Thyroid gland (tissue), 4 donors: Measurements from ENCODE around the gene LIF. TPM values are rescaled to one million over a fixed set of nuclear protein-coding genes. Genes with fewer than 3 reads are reported as not detected.

Source experiments
- DNase-seq, 2 donors: peaks; one replicate each; pipeline ENCODE4 v3.0.0-alpha.2; 2019
- H3K27ac ChIP-seq, 3 donors: fragments of 200-600 bp; sonication (generic); 1 replicate in 2 of 3; 2 replicates in 1 of 3; pipeline ENCODE4 v1.5.1; 2016 to 2019; ENCODE audit warnings: mild to moderate bottlenecking in 1 of 3, moderate library complexity in 1 of 3
- H3K27me3 ChIP-seq: fragments of 200-600 bp; sonication (generic); one replicate; pipeline ENCODE4 v1.5.1; 2019
- H3K36me3 ChIP-seq, 2 donors: fragments of 200-600 bp; sonication (generic); one replicate each; pipeline ENCODE4 v1.5.1; 2016 to 2019
- H3K4me1 ChIP-seq, 2 donors: fragments of 200-600 bp; sonication (generic); one replicate each; pipeline ENCODE4 v1.5.1; 2017 to 2019
- H3K4me3 ChIP-seq, 3 donors: fragments of 200-600 bp; sonication (generic); replicated peaks in 1 of 3; 1 replicate in 2 of 3; 2 replicates in 1 of 3; pipeline ENCODE4 v1.5.1; 2016; ENCODE audit warnings: mild to moderate bottlenecking in 1 of 3
- H3K9me3 ChIP-seq: fragments of 200-600 bp; sonication (generic); one replicate; pipeline ENCODE4 v1.5.1; 2017
- CTCF ChIP-seq, 6 experiments: fragments of 200-600 bp in 3 of 6; fragments of 450-650 bp in 3 of 6; sonication (generic) in 3 of 6; IDR thresholded peaks; one replicate each; pipeline ENCODE4 v1.5.1; 2016 to 2019; ENCODE audit warnings: antibody characterized with exemption in 6 of 6, mild to moderate bottlenecking in 2 of 6, inconsistent platforms in 1 of 6, moderate library complexity in 1 of 6
- POLR2A ChIP-seq, 2 donors: fragments of 450-650 bp; IDR thresholded peaks; one replicate each; pipeline ENCODE4 v1.6.1; 2017; ENCODE audit warnings: antibody characterized with exemption in 2 of 2, mild to moderate bottlenecking in 2 of 2, moderate library complexity in 1 of 2
- WGBS, 2 donors: methylation state at CpG; one replicate each; pipeline ENCODE4 v1.1.5; 2017; 5-methylcytosine and 5-hydroxymethylcytosine counted together
- intact Hi-C: fragments of 100-400 bp; cut with DNase I; formaldehyde crosslinking; loops from one replicate; pipeline ENCODE4 v1.15.1; 2023
- total RNA-seq, 4 donors: library from RNA; depleted of rRNA; stranded (reverse); fragments of >200 nt; gene quantifications; one replicate each; pipeline ENCODE4 v1.2.3, GENCODE V29; 2016

The LIF gene
- total RNA-seq, 4 donors from 2014 or later: 0.89 to 2.6 (median 2.2) TPM

- H3K9me3 ChIP-seq: no peaks in the 10 kb centered on the region
- H3K4me3 ChIP-seq: no peak overlapping the region
- no peak overlapping the region for H3K27ac ChIP-seq
- no peak for DNase-seq
- WGBS, 2 donors: 80 to 84% methylated on average over 11 to 12 of the region's 14 CpGs
- intact Hi-C loops: no loop called here
- H3K4me1 ChIP-seq: peaks cover 4 to 6% of the 10 kb centered on the region in 2 donors
- TF ChIP-seq POLR2A (IDR thresholded peaks at IDR 0.05) (no peak), CTCF (IDR thresholded peaks at IDR 0.05) (no peak)
- no peaks in the 10 kb centered on the region for H3K27me3 ChIP-seq
- no peaks in the 10 kb centered on the region for H3K36me3 ChIP-seq
These were observed 21.1 kb upstream of the LIF start for GRCh38 chr22:30267382-30268302.

- TF ChIP-seq CTCF (IDR thresholded peaks at IDR 0.05) (no peak), POLR2A (IDR thresholded peaks at IDR 0.05) (no peak)
- Histone ChIP-seq H3K4me3 (no peak within 1 kb of the TSS), H3K27me3 (no peaks in the 10 kb centered on the region), H3K27ac (peak within 1 kb of the TSS in 1 of 3 donors; percentile 17), H3K9me3 (no peaks in the 10 kb centered on the region), H3K36me3 (no peaks in the 10 kb centered on the region), H3K4me1 (peaks cover 4 to 6% of the 10 kb centered on the region in 2 donors)
- no peak for DNase-seq
- 82 to 87% methylated on average over 18 to 27 of the region's 35 CpGs for WGBS, 2 donors
- intact Hi-C loops: no loop called here
These were observed 20.2 kb upstream of the LIF start, which contains the start of gene OSM for GRCh38 chr22:30266445-30267381. Gene OSM, minus strand, starts transcription at chr22:30266851. Its CDS starts 52 bp downstream, at chr22:30266799.

GRCh38 chr22:30265823-30266444 is 19.4 kb upstream of the LIF start:
- Histone ChIP-seq H3K27ac (no peak overlapping the region), H3K4me1 (peaks cover 4 to 6% of the 10 kb centered on the region in 2 donors), H3K4me3 (no peak overlapping the region), H3K36me3 (no peaks in the 10 kb centered on the region), H3K9me3 (no peaks in the 10 kb centered on the region), H3K27me3 (no peaks in the 10 kb centered on the region)
- WGBS, 2 donors: 80 to 86% methylated on average over 16 to 24 of the region's 24 CpGs
- intact Hi-C loops: no loop called here
- TF ChIP-seq POLR2A (IDR thresholded peaks at IDR 0.05) (no peak), CTCF (IDR thresholded peaks at IDR 0.05) (no peak)
- DNase-seq: no peak

GRCh38 chr22:30265131-30265720 is 18.7 kb upstream of the LIF start:
- peaks cover 4 to 6% of the 10 kb centered on the region in 2 donors for H3K4me1 ChIP-seq
- H3K27ac ChIP-seq: no peak overlapping the region
- H3K9me3 ChIP-seq: no peaks in the 10 kb centered on the region
- H3K4me3 ChIP-seq: no peak overlapping the region
- WGBS, 2 donors: 74 to 88% methylated on average over 5 to 9 of the region's 9 CpGs
- H3K27me3 ChIP-seq: no peaks in the 10 kb centered on the region
- intact Hi-C loops: no loop called here
- TF ChIP-seq POLR2A (IDR thresholded peaks at IDR 0.05) (no peak), CTCF (IDR thresholded peaks at IDR 0.05) (no peak)
- no peaks in the 10 kb centered on the region for H3K36me3 ChIP-seq
- DNase-seq: no peak
